Bronchial epithelial cell (primary cell): ENCODE data around the gene DRAXIN. TPM values are rescaled to one million over a fixed set of nuclear protein-coding genes. Genes with fewer than 3 reads are reported as not detected.

Experiments used
- DNase-seq: peaks from one replicate; pipeline ENCODE4 v3.0.0-alpha.2; 2010; ENCODE audit warnings: low read depth
- FAIRE-seq: peaks from 2 replicates; lab custom pipeline; 2011; peaks lifted over from hg19 to GRCh38; lab: Jason Lieb, UNC
- H3K27me3 ChIP-seq: 2 replicates; pipeline ENCODE4 v1.5.1; 2011; ENCODE audit warnings: low read length; ENCODE audit not compliant: control insufficient read depth, insufficient read depth
- H3K36me3 ChIP-seq: 2 replicates; pipeline ENCODE4 v1.5.1; 2011; ENCODE audit warnings: low read length; ENCODE audit not compliant: control insufficient read depth, insufficient read depth
- H3K4me3 ChIP-seq: 2 replicates; pipeline ENCODE4 v1.5.1; 2011; ENCODE audit warnings: mild to moderate bottlenecking, low read depth, low read length, control low read depth
- total RNA-seq: library from RNA; depleted of rRNA; stranded (reverse); fragments of >200 nt; gene quantifications from 2 replicates; pipeline ENCODE4 v1.2.1, GENCODE V29; 2014
- TF ChIP-seq, protein P1 (sequence below): IDR thresholded peaks from 2 replicates; pipeline ENCODE4 v1.5.1; 2011; ENCODE audit warnings: mild to moderate bottlenecking, moderate library complexity, low read length, control low read depth, inconsistent platforms; ENCODE audit not compliant: insufficient read depth, severe bottlenecking

Gene DRAXIN
- total RNA-seq, 1 donor from 2014 or later: not detected

DNA sequence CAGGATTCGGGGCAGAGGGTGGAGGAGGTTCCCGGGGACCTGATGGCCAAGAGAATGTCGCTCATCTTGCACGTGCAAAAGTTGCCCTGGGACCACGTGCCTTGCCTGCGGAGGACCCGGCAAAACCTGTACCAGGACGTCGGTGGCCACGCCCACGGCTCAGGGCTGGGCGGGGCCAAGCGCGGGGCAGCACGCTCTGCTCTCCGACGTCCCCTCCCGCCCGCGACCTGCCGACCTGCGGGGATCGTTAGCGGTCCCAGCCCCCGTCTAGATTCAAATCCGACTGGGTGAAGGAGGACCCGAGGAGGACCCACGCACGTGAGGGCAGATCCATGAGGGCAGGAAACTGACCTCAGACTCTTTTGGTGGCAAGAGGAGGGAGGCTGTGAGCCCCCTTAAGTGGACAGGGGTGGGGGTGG is 70.5 kb downstream of the DRAXIN start, which contains the start of gene C1orf167:
Gene C1orf167 (plus strand): TSS at position 206 of the 419 bp plus-strand sequence. CDS start 2,208 bp downstream, outside the sequence.
- Histone ChIP-seq H3K4me3 (no peak within 1 kb of the TSS), H3K36me3 (no peaks in the 10 kb centered on the region), H3K27me3 (peaks cover 11% of the 10 kb centered on the region)
- FAIRE-seq: no peak
- DNase-seq: no peak
- TF ChIP-seq, protein P1, sequence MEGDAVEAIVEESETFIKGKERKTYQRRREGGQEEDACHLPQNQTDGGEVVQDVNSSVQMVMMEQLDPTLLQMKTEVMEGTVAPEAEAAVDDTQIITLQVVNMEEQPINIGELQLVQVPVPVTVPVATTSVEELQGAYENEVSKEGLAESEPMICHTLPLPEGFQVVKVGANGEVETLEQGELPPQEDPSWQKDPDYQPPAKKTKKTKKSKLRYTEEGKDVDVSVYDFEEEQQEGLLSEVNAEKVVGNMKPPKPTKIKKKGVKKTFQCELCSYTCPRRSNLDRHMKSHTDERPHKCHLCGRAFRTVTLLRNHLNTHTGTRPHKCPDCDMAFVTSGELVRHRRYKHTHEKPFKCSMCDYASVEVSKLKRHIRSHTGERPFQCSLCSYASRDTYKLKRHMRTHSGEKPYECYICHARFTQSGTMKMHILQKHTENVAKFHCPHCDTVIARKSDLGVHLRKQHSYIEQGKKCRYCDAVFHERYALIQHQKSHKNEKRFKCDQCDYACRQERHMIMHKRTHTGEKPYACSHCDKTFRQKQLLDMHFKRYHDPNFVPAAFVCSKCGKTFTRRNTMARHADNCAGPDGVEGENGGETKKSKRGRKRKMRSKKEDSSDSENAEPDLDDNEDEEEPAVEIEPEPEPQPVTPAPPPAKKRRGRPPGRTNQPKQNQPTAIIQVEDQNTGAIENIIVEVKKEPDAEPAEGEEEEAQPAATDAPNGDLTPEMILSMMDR: no peak

DNA sequence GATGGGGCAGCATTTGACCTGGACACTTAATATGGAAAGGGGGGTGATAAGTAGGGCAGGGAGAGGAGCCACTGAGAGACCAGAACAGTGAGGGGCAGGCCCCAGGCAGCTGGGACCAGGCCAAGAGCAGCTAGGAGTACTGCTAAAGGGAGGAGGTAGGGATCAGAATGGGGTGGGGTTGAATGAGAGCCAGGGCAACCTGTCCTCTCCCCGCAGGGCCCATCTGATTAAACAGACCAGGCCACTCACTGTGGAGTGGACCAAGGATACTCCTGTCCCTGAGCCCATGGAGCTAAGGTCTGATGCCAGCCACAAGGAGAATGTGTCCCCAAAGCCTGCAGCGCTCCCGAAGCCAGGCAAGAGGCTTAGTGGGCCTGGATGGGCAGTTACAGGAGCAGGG is 72.6 kb downstream of the DRAXIN start:
- TF ChIP-seq, protein P1: no peak

DNA sequence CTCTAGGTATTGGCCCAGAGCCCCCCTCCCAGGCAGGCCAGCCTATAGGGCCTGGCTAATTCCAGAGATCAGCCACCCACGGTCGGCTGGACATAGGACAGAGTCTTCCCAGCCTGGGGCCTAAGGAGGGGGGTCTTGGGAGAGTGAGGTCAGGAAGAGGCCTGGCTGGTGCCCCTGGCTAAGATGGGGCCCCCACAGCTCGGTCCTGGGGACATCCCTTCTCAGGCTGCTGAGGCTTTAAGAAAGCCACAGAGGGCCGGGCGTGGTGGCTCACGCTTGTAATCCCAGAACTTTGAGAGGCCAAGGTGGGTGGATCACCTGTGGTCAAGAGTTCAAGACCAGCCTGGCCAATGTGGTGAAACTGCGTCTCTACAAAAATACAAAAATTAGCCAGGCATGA is 73.0 kb downstream of the DRAXIN start:
- TF ChIP-seq, protein P1: no peak
- no peak for DNase-seq
- Histone ChIP-seq H3K36me3 (no peaks in the 10 kb centered on the region), H3K4me3 (no peak overlapping the region), H3K27me3 (peaks cover 11% of the 10 kb centered on the region)
- FAIRE-seq: no peak

More for the DNA sequence above, 72.6 kb downstream of the DRAXIN start:
- no peak for DNase-seq
- peaks cover 11% of the 10 kb centered on the region for H3K27me3 ChIP-seq
- no peak for FAIRE-seq
- no peak overlapping the region for H3K4me3 ChIP-seq
- no peaks in the 10 kb centered on the region for H3K36me3 ChIP-seq

DNA sequence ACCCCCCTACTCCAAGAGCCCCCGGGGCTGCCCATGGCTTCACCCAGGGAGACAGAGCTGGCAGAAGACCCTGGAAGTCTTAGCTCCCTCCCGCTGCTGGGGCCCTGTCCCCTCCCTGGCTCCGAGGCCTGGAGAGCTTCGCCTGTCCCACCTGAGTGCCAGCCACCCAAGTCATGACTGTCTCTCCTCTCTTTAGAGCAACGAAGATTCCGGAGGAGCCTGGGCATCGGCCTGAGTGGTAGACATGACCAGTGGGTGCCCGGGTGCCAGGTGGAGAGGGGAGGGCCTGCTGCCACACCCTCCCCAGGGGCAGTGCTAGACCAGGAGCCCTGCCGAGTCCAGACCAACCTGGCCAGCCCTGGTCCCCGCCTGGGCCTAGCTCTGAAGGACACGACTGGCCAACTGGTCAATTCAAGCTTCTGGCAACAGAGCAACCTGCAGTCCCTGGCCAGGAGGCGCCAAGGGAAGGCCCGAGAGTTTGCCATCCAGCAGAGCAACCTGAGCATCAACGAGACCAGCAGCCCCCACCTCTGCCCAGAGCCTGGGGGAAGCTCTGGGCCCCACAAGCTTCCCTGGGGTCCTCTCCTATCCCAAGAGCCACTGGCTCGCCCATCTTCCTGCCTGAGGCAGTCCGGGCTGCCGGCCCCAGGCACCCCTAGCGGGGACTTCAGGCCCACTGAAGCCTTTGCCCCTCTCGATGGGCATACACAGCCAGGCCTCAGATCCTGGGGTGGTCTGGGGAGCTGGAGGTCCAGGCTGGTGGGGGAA is 74.3 kb downstream of the DRAXIN start:
- H3K27me3 ChIP-seq: peaks cover 11% of the 10 kb centered on the region
- FAIRE-seq (no peak), DNase-seq (no peak)
- TF ChIP-seq, protein P1: no peak
- no peaks in the 10 kb centered on the region for H3K36me3 ChIP-seq
- H3K4me3 ChIP-seq: no peak overlapping the region

DNA sequence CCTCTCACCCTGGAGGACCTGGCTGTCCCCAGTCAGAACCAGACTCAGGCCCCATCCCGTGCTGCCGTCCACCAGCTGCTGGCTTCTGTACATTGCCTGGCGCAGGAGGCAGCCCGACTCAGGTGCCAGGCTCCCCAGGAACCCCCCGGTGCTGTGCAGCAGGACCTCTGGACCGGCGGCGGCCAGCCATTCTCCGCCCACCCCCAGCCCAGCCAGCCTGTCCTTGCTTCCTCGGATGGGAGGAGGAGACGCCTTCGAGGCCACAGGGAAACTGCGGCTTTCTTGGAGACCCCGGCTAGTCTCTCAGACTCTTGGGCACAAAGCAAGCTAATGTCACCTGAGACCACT is 74.9 kb downstream of the DRAXIN start:
- FAIRE-seq: no peak
- no peak for DNase-seq
- Histone ChIP-seq H3K4me3 (no peak overlapping the region), H3K27me3 (peaks cover 9% of the 10 kb centered on the region), H3K36me3 (no peaks in the 10 kb centered on the region)
- TF ChIP-seq, protein P1: no peak
